Neural progenitor cell (in vitro differentiated cells): ENCODE data around the gene NHSL1. TPM values are rescaled to one million over a fixed set of nuclear protein-coding genes. Genes with fewer than 3 reads are reported as not detected.

Experiments
- DNase-seq: peaks from one replicate; pipeline ENCODE4 v3.0.0-alpha.2; 2016; ENCODE audit warnings: low spot score
- H2AFZ ChIP-seq: fragments of 200-600 bp; sonication (generic); replicated peaks from 2 replicates; pipeline ENCODE4 v1.6.1; 2016; ENCODE audit warnings: antibody characterized with exemption
- H3F3A ChIP-seq: fragments of 200-600 bp; sonication (generic); 2 replicates; pipeline ENCODE4 v1.6.1; 2016; ENCODE audit warnings: antibody characterized with exemption, low read depth
- H3K27ac ChIP-seq: fragments of 200-600 bp; sonication (generic); 2 replicates; pipeline ENCODE4 v1.5.1; 2016; ENCODE audit warnings: mild to moderate bottlenecking
- H3K27me3 ChIP-seq: fragments of 200-600 bp; sonication (generic); 2 replicates; pipeline ENCODE4 v1.6.1; 2016; ENCODE audit warnings: mild to moderate bottlenecking, moderate library complexity
- H3K36me3 ChIP-seq: fragments of 200-600 bp; sonication (generic); 2 replicates; pipeline ENCODE4 v1.5.1; 2016
- H3K4me1 ChIP-seq: fragments of 200-600 bp; sonication (generic); 2 replicates; pipeline ENCODE4 v1.6.1; 2016; ENCODE audit warnings: mixed run types
- H3K4me2 ChIP-seq: fragments of 200-600 bp; sonication (generic); 2 replicates; pipeline ENCODE4 v1.6.1; 2016
- H3K4me3 ChIP-seq: fragments of 200-600 bp; sonication (generic); 2 replicates; pipeline ENCODE4 v1.5.1; 2016
- H3K79me2 ChIP-seq: fragments of 200-600 bp; sonication (generic); 2 replicates; pipeline ENCODE4 v1.6.1; 2016; ENCODE audit warnings: low read depth
- H3K9ac ChIP-seq: fragments of 200-600 bp; sonication (generic); 2 replicates; pipeline ENCODE4 v1.6.1; 2016
- H3K9me3 ChIP-seq: fragments of 200-600 bp; sonication (generic); 2 replicates; pipeline ENCODE4 v1.5.1; 2016; ENCODE audit warnings: low read depth
- H4K20me1 ChIP-seq: fragments of 200-600 bp; sonication (generic); 2 replicates; pipeline ENCODE4 v1.6.1; 2016; ENCODE audit warnings: low read depth
- H3K27ac Mint-ChIP-seq: 3 replicates; pipeline ENCODE4 v1.8.0; 2021; ENCODE audit warnings: mixed read lengths
- H3K27me3 Mint-ChIP-seq: 2 replicates; pipeline ENCODE4 v1.8.0; 2022; ENCODE audit warnings: low read depth, mild to moderate bottlenecking, inconsistent platforms, moderate library complexity, mixed read lengths; ENCODE audit not compliant: insufficient read depth
- H3K36me3 Mint-ChIP-seq: 3 replicates; pipeline ENCODE4 v1.8.0; 2021; ENCODE audit warnings: mixed read lengths
- H3K4me1 Mint-ChIP-seq: 3 replicates; pipeline ENCODE4 v1.8.0; 2021; ENCODE audit warnings: mixed read lengths
- H3K4me3 Mint-ChIP-seq: 3 replicates; pipeline ENCODE4 v1.8.0; 2021; ENCODE audit warnings: mild to moderate bottlenecking, moderate library complexity, mixed read lengths
- H3K9me3 Mint-ChIP-seq: 3 replicates; pipeline ENCODE4 v1.8.0; 2020; ENCODE audit warnings: mixed read lengths
- CTCF ChIP-seq: fragments of 200-600 bp; sonication (generic); IDR thresholded peaks from 2 replicates; pipeline ENCODE4 v1.5.1; 2017; ENCODE audit warnings: antibody characterized with exemption, mild to moderate bottlenecking
- EZH2 ChIP-seq: fragments of 200-600 bp; sonication (generic); IDR thresholded peaks from 2 replicates; pipeline ENCODE4 v1.6.1; 2017; ENCODE audit warnings: antibody characterized with exemption, mild to moderate bottlenecking, moderate library complexity
- EZH2phosphoT487 ChIP-seq: fragments of 200-600 bp; sonication (generic); IDR thresholded peaks from 2 replicates; pipeline ENCODE4 v1.6.1; 2017; ENCODE audit warnings: antibody characterized with exemption
- total RNA-seq: library from RNA; depleted of rRNA; stranded (reverse); fragments of >200 nt; gene quantifications from 2 replicates; pipeline ENCODE4 v1.2.3, GENCODE V29; 2015; ENCODE audit warnings: low replicate concordance

Gene NHSL1
- total RNA-seq, 1 donor from 2014 or later = 12.1 TPM

- Histone ChIP-seq H3K4me1 (peaks cover 35% of the 10 kb centered on the region), H3K27ac (no peak overlapping the region), H3K36me3 (no peaks in the 10 kb centered on the region), H3K9me3 (no peaks in the 10 kb centered on the region), H3K4me2 (no peak overlapping the region), H3F3A (peaks cover 16% of the 10 kb centered on the region), H4K20me1 (peaks cover 10% of the 10 kb centered on the region), H2AFZ (no peak overlapping the region), H3K79me2 (peaks cover 30% of the 10 kb centered on the region), H3K4me3 (no peak overlapping the region), H3K27me3 (no peaks in the 10 kb centered on the region), H3K9ac (no peak overlapping the region)
- TF ChIP-seq CTCF (no peak), EZH2 (no peak), EZH2phosphoT487 (no peak)
- H3K27me3 Mint-ChIP-seq = no peaks in the 10 kb centered on the region
- peak overlapping the region; percentile 39 for H3K4me3 Mint-ChIP-seq
- H3K9me3 Mint-ChIP-seq = no peaks in the 10 kb centered on the region
- no peak for DNase-seq
- H3K4me1 Mint-ChIP-seq = peaks cover 61% of the 10 kb centered on the region
- peaks cover 6% of the 10 kb centered on the region for H3K36me3 Mint-ChIP-seq
- no peak overlapping the region for H3K27ac Mint-ChIP-seq
These were observed 5.7 kb upstream of the NHSL1 start for GRCh38 chr6:138504764-138505689.

GRCh38 chr6:138503881-138504680 lies 4.8 kb upstream of the NHSL1 start:
- H3K79me2 ChIP-seq = peaks cover 32% of the 10 kb centered on the region
- no peak for TF ChIP-seq EZH2phosphoT487
- no peak for TF ChIP-seq EZH2
- TF ChIP-seq CTCF = no peak
- H3K27ac ChIP-seq = no peak overlapping the region

GRCh38 chr6:138502546-138502945 lies 3.3 kb upstream of the NHSL1 start:
- H3F3A ChIP-seq = peaks cover 20% of the 10 kb centered on the region
- no peak overlapping the region for H3K27ac ChIP-seq
- H4K20me1 ChIP-seq = peaks cover 30% of the 10 kb centered on the region
- no peak overlapping the region for H3K9ac ChIP-seq
- TF ChIP-seq EZH2phosphoT487 (no peak), CTCF (no peak), EZH2 (no peak)
- H3K79me2 ChIP-seq = peaks cover 32% of the 10 kb centered on the region
- no peaks in the 10 kb centered on the region for H3K27me3 ChIP-seq
- Mint-ChIP-seq H3K4me3 (no peak overlapping the region), H3K27ac (no peak overlapping the region), H3K9me3 (no peaks in the 10 kb centered on the region), H3K27me3 (no peaks in the 10 kb centered on the region), H3K4me1 (peaks cover 63% of the 10 kb centered on the region), H3K36me3 (peaks cover 6% of the 10 kb centered on the region)
- no peak overlapping the region for H2AFZ ChIP-seq
- H3K4me2 ChIP-seq = no peak overlapping the region
- no peaks in the 10 kb centered on the region for H3K9me3 ChIP-seq
- no peaks in the 10 kb centered on the region for H3K36me3 ChIP-seq
- no peak for DNase-seq
- no peak overlapping the region for H3K4me3 ChIP-seq
- peaks cover 46% of the 10 kb centered on the region for H3K4me1 ChIP-seq

More at GRCh38 chr6:138503881-138504680, 4.8 kb upstream of the NHSL1 start:
- H3K9ac ChIP-seq = no peak overlapping the region
- peaks cover 45% of the 10 kb centered on the region for H3K4me1 ChIP-seq
- peaks cover 63% of the 10 kb centered on the region for H3K4me1 Mint-ChIP-seq
- H3K9me3 ChIP-seq = no peaks in the 10 kb centered on the region
- H3K4me3 ChIP-seq = no peak overlapping the region
- peaks cover 20% of the 10 kb centered on the region for H4K20me1 ChIP-seq
- H3K27ac Mint-ChIP-seq = no peak overlapping the region
- peaks cover 25% of the 10 kb centered on the region for H3F3A ChIP-seq
- peak overlapping the region; percentile 39 for H3K4me3 Mint-ChIP-seq
- DNase-seq = no peak
- no peak overlapping the region for H3K4me2 ChIP-seq
- H3K9me3 Mint-ChIP-seq = no peaks in the 10 kb centered on the region
- H3K27me3 Mint-ChIP-seq = no peaks in the 10 kb centered on the region
- peaks cover 6% of the 10 kb centered on the region for H3K36me3 Mint-ChIP-seq
- H2AFZ ChIP-seq = no peak overlapping the region
- no peaks in the 10 kb centered on the region for H3K27me3 ChIP-seq
- H3K36me3 ChIP-seq = no peaks in the 10 kb centered on the region
